B cell (primary cell): ENCODE data around the gene RBM33. TPM values are rescaled to one million over a fixed set of nuclear protein-coding genes. Genes with fewer than 3 reads are reported as not detected.

Experiments
- ATAC-seq: fragments of 200-7000 bp; cut with Tn5 transposase; one replicate; pipeline ENCODE4 v1.10.0; 2021; ENCODE audit warnings: low read depth, mild to moderate bottlenecking, moderate number of reproducible peaks, moderate library complexity
- CTCF ChIA-PET: fragments of 350-600 bp; sonication (Branson Sonifier 250); formaldehyde crosslinking; loops from one replicate; lab custom pipeline; 2021; ENCODE audit warnings: antibody characterized with exemption, inconsistent platforms; lab: Charles Lee
- POLR2A ChIA-PET: fragments of 350-600 bp; sonication (Branson Sonifier 250); formaldehyde crosslinking; loops from one replicate; lab custom pipeline; 2021; ENCODE audit warnings: antibody characterized with exemption; lab: Charles Lee
- DNase-seq: peaks from one replicate; pipeline ENCODE4 v3.0.0; 2013
- H2AFZ ChIP-seq: 2 replicates; pipeline ENCODE4 v1.6.1; 2012; ENCODE audit warnings: mild to moderate bottlenecking, low read depth, low read length; ENCODE audit not compliant: insufficient read depth, poor library complexity, severe bottlenecking
- H3K27ac ChIP-seq, 2 donors: 1 replicate in 1 of 2; 2 replicates in 1 of 2; pipeline ENCODE4 v1.5.1; 2012 to 2013; ENCODE audit warnings: low read length in 2 of 2, mild to moderate bottlenecking in 2 of 2, moderate library complexity in 1 of 2
- H3K27me3 ChIP-seq, 4 experiments: fragments of 200-600 bp in 1 of 4; sonication (generic) in 1 of 4; replicated peaks in 1 of 4; 1 replicate in 2 of 4; 2 replicates in 2 of 4; pipeline versions ENCODE4 v1.6.1 to v1.7.0; 2013 to 2016; ENCODE audit warnings: low read length in 3 of 4, mild to moderate bottlenecking in 2 of 4, mixed read lengths in 1 of 4, moderate library complexity in 1 of 4; ENCODE audit not compliant: insufficient read depth in 4 of 4, control insufficient read depth in 3 of 4; ENCODE audit errors: control extremely low read depth in 1 of 4
- H3K36me3 ChIP-seq, 2 experiments: replicated peaks in 1 of 2; 1 replicate in 1 of 2; 2 replicates in 1 of 2; pipeline versions ENCODE4 v1.6.1 to v1.7.1; 2013; ENCODE audit warnings: low read length in 1 of 2; ENCODE audit not compliant: insufficient read depth in 2 of 2, control insufficient read depth in 1 of 2; ENCODE audit errors: control extremely low read depth in 1 of 2, extremely low read depth in 1 of 2
- H3K4me1 ChIP-seq, 2 donors: fragments of 200-600 bp in 1 of 2; sonication (generic) in 1 of 2; 1 replicate in 1 of 2; 2 replicates in 1 of 2; pipeline versions ENCODE4 v1.5.1 to v1.6.1; 2013 to 2017; ENCODE audit warnings: low read length in 2 of 2; ENCODE audit not compliant: control insufficient read depth in 2 of 2, insufficient read depth in 2 of 2
- H3K4me2 ChIP-seq: replicated peaks from 2 replicates; pipeline ENCODE3; 2012; ENCODE audit warnings: mild to moderate bottlenecking, low read depth, low read length; ENCODE audit not compliant: poor library complexity, severe bottlenecking
- H3K4me3 ChIP-seq, 5 experiments: fragments of 200-600 bp in 1 of 5; sonication (generic) in 1 of 5; 1 replicate in 3 of 5; 2 replicates in 2 of 5; pipeline versions ENCODE4 v1.5.1 to v1.7.0; 2011 to 2016; ENCODE audit warnings: low read length in 4 of 5, mild to moderate bottlenecking in 4 of 5, low read depth in 2 of 5, control low read depth in 1 of 5, moderate library complexity in 1 of 5; ENCODE audit not compliant: insufficient read depth in 1 of 5; ENCODE audit errors: control extremely low read depth in 1 of 5, extremely low read depth in 1 of 5
- H3K79me2 ChIP-seq: fragments of 200-600 bp; sonication (generic); one replicate; pipeline ENCODE4 v1.6.0; 2016; ENCODE audit warnings: low read length; ENCODE audit not compliant: control insufficient read depth, insufficient read depth
- H3K9ac ChIP-seq: fragments of 200-600 bp; sonication (generic); 2 replicates; pipeline ENCODE4 v1.6.1; 2017; ENCODE audit warnings: mild to moderate bottlenecking, low read length, moderate library complexity
- H3K9me3 ChIP-seq, 3 donors: one replicate each; pipeline versions ENCODE4 v1.6.1 to v1.7.1; 2013; ENCODE audit warnings: low read length in 2 of 3; ENCODE audit not compliant: control insufficient read depth in 2 of 3, insufficient read depth in 1 of 3; ENCODE audit errors: control extremely low read depth in 1 of 3
- H4K20me1 ChIP-seq: 2 replicates; pipeline ENCODE4 v1.6.0; 2012; ENCODE audit warnings: mild to moderate bottlenecking, low read length; ENCODE audit not compliant: insufficient read depth, control insufficient read depth, poor library complexity, severe bottlenecking
- H3K27ac Mint-ChIP-seq: one replicate; pipeline ENCODE4 v1.8.0; 2021; ENCODE audit warnings: mixed read lengths
- H3K27me3 Mint-ChIP-seq: one replicate; pipeline ENCODE4 v1.8.0; 2021; ENCODE audit warnings: mixed read lengths
- H3K4me1 Mint-ChIP-seq: one replicate; pipeline ENCODE4 v1.8.0; 2021; ENCODE audit warnings: mixed read lengths
- H3K4me3 Mint-ChIP-seq: one replicate; pipeline ENCODE4 v1.8.0; 2021; ENCODE audit warnings: mixed read lengths
- H3K9me3 Mint-ChIP-seq: one replicate; pipeline ENCODE4 v1.8.0; 2022; ENCODE audit warnings: mixed read lengths; ENCODE audit not compliant: insufficient read depth
- EZH2 ChIP-seq: IDR thresholded peaks from 2 replicates; pipeline ENCODE4 v1.6.1; 2012; ENCODE audit warnings: borderline replicate concordance, low read depth, mild to moderate bottlenecking, moderate library complexity, low read length; ENCODE audit not compliant: insufficient read depth, poor library complexity, severe bottlenecking
- WGBS: methylation state at CpG from one replicate; pipeline ENCODE4 v1.1.5; 2013; ENCODE audit warnings: missing lambda C conversion rate; ENCODE audit not compliant: insufficient coverage; 5-methylcytosine and 5-hydroxymethylcytosine counted together
- intact Hi-C: fragments of 100-400 bp; cut with micrococcal nuclease; formaldehyde crosslinking; loops from one replicate; pipeline ENCODE4 v1.10.0; 2022
- polyA plus RNA-seq: library from polyadenylated mRNA; depleted of rRNA; stranded (reverse); fragments of >200 nt; gene quantifications from 2 replicates; pipeline ENCODE4 v1.2.3, GENCODE V29; 2012
- total RNA-seq, 2 donors: library from RNA; stranded (reverse); fragments of 120-200 nt in 1 of 2; gene quantifications; 1 replicate in 1 of 2; 2 replicates in 1 of 2; pipeline versions ENCODE4 v1.2.3 to v1.2.4, GENCODE V29; 2013 to 2022
- TF ChIP-seq, protein P1 (sequence below): fragments of 200-600 bp; IDR thresholded peaks from one replicate; pipeline ENCODE4 v1.8.0; 2022; ENCODE audit warnings: antibody characterized with exemption, mild to moderate bottlenecking

The RBM33 gene
- total and polyA plus RNA-seq, 2 donors (not counting 1 experiment from before 2014, with no cell fraction given), result 33.5 to 189 TPM

DNA sequence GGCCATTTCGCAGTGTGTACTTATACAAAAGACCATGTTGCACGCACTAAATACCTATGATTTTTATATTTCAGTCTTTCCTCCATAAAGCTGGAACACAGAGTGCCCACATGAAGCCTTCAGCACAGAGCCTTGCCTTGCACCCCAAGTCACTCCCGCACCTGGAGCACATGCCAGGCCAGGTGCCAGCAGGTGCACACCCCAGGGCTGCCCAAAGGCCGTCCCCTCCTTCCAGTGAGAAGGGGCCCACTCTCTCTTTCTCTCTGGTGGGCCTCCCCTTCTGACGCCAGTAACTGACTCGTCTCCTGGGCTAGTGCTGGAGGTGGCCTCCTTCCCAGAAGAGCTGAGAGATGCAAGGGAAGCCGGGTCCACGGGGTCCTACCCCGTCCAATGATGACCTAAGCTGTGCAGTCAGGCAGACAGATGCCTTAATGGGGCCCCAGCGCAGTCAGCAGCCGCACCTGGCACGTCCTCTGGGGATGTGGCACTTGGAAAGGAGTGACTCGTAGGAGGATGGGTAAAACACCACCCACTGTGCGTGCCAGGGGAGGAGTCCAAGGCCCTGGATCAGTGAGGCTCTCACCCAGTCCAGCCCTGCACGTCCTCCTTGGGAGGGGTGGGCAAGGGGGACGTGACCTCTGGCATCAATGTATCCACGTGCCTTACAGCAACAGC, 185.5 kb downstream of the RBM33 start:
- peaks cover 0 to 4% (median 0%) of the 10 kb centered on the region in 4 experiments for H3K27me3 ChIP-seq
- no peaks in the 10 kb centered on the region for H3K36me3 ChIP-seq
- Mint-ChIP-seq H3K9me3 (no peaks in the 10 kb centered on the region), H3K27me3 (peaks cover 11% of the 10 kb centered on the region), H3K27ac (no peak overlapping the region), H3K4me3 (no peak overlapping the region), H3K4me1 (no peaks in the 10 kb centered on the region)
- ChIA-PET CTCF (no interaction called here), POLR2A (no interaction called here)
- no peaks in the 10 kb centered on the region for H3K4me1 ChIP-seq
- no peak for ATAC-seq
- H3K9ac ChIP-seq, result no peak overlapping the region
- intact Hi-C loops, result no loop called here
- no peak for DNase-seq
- H4K20me1 ChIP-seq, result no peaks in the 10 kb centered on the region
- WGBS, result 74% methylated on average over 11 of the region's 17 CpGs
- H3K79me2 ChIP-seq, result no peaks in the 10 kb centered on the region
- TF ChIP-seq, protein P1, sequence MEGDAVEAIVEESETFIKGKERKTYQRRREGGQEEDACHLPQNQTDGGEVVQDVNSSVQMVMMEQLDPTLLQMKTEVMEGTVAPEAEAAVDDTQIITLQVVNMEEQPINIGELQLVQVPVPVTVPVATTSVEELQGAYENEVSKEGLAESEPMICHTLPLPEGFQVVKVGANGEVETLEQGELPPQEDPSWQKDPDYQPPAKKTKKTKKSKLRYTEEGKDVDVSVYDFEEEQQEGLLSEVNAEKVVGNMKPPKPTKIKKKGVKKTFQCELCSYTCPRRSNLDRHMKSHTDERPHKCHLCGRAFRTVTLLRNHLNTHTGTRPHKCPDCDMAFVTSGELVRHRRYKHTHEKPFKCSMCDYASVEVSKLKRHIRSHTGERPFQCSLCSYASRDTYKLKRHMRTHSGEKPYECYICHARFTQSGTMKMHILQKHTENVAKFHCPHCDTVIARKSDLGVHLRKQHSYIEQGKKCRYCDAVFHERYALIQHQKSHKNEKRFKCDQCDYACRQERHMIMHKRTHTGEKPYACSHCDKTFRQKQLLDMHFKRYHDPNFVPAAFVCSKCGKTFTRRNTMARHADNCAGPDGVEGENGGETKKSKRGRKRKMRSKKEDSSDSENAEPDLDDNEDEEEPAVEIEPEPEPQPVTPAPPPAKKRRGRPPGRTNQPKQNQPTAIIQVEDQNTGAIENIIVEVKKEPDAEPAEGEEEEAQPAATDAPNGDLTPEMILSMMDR, result no peak
- TF ChIP-seq EZH2, result no peak
- no peaks in the 10 kb centered on the region for H3K9me3 ChIP-seq
- H3K27ac ChIP-seq, result no peak overlapping the region
- no peak overlapping the region for H3K4me3 ChIP-seq
- no peak overlapping the region for H2AFZ ChIP-seq
- no peak overlapping the region for H3K4me2 ChIP-seq

Other genes with a start within 250 kb of the RBM33 start
- not detected in 2 replicates for gene EN2, start 186.5 kb upstream of the RBM33 start, total RNA-seq
- gene EN2, start 186.5 kb upstream of the RBM33 start, polyA plus RNA-seq, result not detected in 2 replicates
- not detected in 2 replicates for gene CNPY1, start 98.1 kb upstream of the RBM33 start, total RNA-seq
- not detected in 2 replicates for gene CNPY1, start 98.1 kb upstream of the RBM33 start, polyA plus RNA-seq
- not detected in 2 replicates for gene SHH, start 167.8 kb downstream of the RBM33 start, total RNA-seq
- not detected in 2 replicates for gene SHH, start 167.8 kb downstream of the RBM33 start, polyA plus RNA-seq